GM12892 (cell line): Measurements from ENCODE around the gene HS3ST3B1.

Experiments used
- POLR2A ChIP-seq: IDR thresholded peaks from 2 replicates; pipeline ENCODE4 v1.6.1; 2011; ENCODE audit warnings: low read depth, low read length, control low read depth
- POLR2AphosphoS5 ChIP-seq: IDR thresholded peaks from 2 replicates; pipeline ENCODE4 v1.6.1; 2011; ENCODE audit warnings: low read depth, low read length, control low read depth
- TAF1 ChIP-seq: IDR thresholded peaks from 2 replicates; pipeline ENCODE4 v1.6.1; 2011; ENCODE audit warnings: low read depth, mild to moderate bottlenecking, control low read depth, low read length, borderline replicate concordance

GRCh38 chr17:14302091-14302430 lies 1.2 kb downstream of the HS3ST3B1 start:
- TF ChIP-seq POLR2A (no peak), POLR2AphosphoS5 (no peak), TAF1 (no peak)
